Left kidney (tissue), 2 donors: ENCODE measurements around the gene NCS1. TPM values are rescaled to one million over a fixed set of nuclear protein-coding genes. Genes with fewer than 3 reads are reported as not detected.
A peak's percentile ranks its signal among the peaks of the same experiment; 100 is the strongest.

Experiments
- DNase-seq: peaks from one replicate; pipeline ENCODE4 v3.0.0-alpha.2; 2013
- polyA plus RNA-seq: library from polyadenylated mRNA; unstranded; fragments of 120-200 nt; gene quantifications from one replicate; pipeline ENCODE4 v1.2.1, GENCODE V29; 2013; ENCODE audit not compliant: insufficient read length

The NCS1 gene
- polyA plus RNA-seq, 1 donor, result 24.2 TPM

DNA sequence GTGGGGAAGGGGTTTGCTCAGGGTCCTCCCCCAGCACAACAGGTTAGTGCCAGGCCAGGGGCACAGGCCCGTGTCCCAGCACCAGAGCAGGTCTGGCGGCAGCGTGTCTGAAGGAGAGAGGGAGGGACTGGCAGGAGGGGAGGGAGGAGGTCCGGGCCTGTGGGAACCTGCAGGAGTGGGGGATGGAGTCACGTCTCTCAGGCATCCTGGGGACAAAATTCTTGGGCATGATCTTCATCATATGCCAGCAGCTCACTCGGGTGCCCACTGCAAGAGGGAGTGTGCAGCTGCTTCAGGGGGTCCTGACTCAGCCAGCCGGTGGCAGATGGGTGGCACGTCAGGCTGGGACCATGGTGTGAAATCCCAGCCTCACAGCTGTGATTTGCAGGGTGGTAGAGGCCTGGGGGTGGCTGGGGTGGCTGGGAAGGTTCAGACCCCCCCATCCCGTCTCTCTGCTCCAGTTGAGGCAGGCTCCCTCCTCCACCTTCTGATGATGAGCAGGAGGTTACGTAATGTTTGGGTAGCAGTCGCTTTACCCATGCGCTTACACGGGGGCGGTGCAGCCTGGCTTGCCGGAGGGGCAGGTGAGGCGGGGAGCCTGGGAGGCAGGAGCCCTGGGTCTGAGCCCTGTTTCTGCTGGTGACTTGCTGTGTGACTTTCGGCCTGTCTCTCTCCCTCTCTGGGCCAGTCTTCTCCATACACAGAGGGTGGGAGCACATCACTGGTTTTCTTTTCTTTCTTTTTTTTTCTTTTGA is 40.5 kb downstream of the NCS1 start:
- no peak for DNase-seq

DNA sequence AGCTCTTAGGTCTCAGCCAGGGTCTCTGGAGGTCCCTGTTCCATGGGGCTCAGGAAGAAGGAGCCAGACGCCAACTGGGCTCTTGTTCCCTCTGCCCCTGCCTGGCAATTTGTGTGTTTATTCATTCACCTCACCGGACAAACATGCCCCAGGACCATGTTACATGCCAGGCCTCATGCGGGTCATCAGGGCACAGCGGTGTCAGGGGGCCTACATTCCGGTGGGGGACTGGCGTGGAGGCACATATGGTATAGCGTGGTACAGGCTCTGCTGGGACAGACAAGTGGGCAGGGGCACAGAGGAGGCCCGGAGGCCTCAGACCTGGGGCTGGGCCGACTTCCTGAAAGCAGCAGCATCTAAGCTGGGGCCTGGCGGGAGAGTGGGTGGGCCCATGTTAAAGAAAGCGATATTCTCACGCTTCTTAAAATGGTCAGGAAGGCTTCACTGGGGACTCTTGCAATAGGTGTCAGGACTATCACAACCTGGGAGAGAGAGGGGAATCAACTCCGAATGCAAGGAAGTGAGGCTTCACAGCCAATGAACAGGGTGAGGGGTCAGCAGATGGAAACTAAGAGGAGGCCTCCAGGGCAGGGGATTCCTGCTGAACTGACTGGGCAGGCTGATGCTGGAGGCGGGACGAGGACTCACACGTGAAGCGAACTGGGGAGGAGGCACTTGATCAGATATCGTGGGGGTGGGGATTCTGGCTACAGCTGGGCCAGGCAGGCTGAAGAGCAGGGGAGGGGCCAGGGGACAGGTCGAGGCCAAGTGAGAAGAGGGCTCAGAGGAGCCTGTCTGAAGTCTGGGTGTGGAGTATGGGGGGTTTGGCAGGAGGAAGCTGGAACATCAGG is 41.9 kb downstream of the NCS1 start:
- no peak for DNase-seq

DNA sequence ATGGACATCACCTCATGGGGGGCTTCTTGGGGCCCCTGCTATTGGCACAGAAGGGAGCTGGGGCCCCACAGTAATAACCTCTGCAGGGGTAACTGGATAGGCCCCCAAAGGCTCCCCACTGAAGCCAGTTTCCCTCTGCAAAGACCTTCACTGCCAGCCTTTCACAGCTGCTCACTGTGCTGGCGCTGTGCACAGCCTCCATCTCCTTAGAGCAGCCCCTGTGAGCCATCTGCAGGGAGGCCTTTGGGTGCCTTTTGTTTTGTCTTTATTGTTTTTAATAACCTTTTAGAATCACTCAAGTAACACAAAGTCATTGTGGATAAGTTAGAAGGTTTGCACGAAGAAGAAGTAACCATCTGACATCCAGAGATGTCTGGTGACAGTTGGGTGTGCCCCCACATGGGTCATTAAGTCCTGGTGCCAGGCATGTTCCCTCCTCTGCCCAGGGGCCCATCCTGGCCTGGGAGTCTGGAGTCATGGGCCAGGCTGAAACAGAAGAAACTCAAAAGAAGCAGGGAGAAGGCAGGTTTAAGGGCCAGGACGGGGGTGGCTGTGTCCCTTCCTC is 42.7 kb downstream of the NCS1 start:
- DNase-seq, result no peak

DNA sequence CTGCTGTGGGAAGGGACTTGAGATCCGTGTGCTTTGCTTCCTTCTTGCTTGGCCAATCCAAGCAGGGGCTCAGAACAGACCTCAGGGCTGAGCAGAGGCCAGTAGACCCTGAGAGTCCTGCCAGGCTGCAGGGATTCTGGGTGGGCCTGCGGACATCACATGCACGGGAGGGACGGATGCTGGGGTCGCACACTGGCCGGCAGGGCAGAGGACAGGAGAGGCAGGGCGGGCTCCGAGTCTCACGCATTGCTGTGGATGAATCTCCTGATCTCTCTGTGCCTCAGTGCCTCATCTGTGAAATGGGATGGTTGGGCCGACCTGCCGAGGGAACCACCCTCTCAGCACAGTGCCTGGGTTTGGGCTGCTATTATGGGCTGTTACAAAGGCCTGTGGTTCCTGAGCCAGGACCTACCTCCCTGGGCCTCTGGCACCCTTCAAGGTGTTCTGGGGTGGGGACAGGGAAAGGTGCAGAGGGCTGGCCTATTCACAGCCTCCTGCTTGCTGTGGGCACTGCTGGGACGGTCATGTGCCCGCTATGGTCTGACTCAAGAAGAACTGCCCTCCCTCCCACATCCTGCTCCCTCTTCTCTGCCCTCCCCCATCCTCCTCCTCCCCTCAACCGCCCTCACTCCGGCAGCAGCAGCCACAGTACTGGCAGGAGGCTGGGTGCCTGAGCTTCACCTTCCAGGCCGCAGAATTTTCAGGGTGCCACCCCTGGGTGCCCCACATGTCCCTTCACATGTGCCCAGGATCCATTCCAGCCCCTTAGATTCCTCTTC is 43.3 kb downstream of the NCS1 start:
- no peak for DNase-seq

DNA sequence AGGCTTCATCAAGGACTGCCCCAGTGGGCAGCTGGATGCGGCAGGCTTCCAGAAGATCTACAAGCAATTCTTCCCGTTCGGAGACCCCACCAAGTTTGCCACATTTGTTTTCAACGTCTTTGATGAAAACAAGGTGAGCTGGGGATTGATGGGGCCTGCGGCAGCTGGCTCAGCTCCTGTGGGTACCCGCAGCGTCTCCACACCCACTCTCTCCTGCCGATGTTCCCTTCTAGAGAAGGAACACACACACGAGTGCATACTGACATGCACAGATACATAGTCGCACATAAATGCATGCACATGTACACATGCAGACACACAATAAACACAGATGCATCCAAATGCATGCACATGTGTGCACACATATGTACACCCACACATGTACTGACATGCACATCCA is 45.6 kb downstream of the NCS1 start:
- DNase-seq, result no peak

DNA sequence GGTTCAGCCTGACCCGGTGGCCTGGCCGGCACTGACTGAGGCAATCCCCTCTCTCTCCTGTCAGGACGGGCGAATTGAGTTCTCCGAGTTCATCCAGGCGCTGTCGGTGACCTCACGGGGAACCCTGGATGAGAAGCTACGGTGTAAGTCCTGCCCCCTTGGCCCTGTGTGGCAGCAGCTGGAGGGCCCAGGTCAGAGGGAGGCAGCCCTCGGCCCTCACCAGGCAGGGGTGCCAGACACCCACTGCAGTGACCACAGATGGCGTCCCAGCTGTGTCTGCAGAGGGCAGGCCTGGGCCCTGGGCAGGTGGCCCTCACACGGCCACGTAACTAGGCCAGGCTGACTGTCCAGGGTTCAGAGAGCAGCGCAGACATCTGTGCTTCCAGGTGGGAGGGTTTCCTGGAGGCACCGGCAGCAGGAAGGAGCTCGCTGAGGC is 47.5 kb downstream of the NCS1 start:
- DNase-seq, result no peak

DNA sequence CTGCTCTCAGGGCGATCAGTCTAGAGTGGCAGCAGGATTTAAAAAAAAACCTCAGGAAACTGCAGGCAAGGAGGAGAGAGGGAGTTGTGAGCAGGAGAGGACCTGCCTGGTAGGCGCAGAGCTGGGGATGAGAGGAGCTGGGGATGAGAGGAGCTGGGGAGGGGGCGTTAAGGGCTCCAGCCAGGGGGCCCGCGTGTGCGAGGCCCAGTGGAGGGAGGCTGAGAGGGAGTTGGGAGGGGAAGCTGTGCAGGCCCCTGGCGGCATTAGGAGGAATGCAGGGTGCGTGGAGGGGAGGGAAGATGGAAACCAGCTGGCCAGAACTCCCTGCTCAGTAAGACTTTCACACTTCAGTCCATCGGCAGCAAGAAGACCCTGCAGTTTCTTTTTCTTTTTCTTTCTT is 48.1 kb downstream of the NCS1 start:
- DNase-seq, result peak; percentile 85

DNA sequence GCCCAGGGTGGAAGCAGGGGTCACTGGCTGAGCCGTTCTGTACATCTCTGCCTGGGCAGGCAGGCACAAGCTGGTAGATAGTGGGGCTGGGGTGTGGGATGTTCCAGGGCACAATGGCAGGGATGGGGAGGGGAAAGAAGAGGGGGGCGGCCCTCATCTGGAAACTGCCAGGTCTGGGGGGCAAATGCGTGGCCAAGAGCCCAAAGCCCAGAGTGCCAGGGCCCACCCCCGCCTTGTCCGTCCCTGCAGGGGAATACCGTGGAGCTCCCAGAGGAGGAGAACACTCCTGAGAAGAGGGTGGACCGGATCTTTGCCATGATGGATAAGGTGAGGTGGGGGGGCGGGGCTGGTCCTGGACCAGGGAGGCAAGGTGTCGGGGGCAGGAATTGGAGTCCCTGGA is 50.6 kb downstream of the NCS1 start:
- DNase-seq, result no peak

DNA sequence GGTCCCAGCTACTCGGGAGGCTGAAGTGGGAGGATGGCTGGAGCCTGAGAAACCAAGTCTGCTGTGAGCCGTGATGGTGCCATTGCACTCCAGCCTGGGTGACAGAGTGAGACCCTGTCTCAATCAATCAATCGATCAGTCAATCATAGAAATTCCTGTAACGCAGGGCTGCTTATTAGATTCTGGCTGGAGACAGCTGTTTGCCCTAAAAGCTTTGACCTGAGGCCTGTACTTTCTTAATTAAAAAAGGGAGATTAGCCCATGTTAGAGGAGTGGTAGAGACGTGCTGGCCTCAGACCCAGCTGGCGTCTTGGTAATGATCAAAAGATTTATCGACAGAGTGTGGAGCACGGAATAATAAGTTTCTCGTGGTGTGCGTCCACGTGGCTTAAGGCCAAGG is 52.9 kb downstream of the NCS1 start:
- DNase-seq, result no peak

DNA sequence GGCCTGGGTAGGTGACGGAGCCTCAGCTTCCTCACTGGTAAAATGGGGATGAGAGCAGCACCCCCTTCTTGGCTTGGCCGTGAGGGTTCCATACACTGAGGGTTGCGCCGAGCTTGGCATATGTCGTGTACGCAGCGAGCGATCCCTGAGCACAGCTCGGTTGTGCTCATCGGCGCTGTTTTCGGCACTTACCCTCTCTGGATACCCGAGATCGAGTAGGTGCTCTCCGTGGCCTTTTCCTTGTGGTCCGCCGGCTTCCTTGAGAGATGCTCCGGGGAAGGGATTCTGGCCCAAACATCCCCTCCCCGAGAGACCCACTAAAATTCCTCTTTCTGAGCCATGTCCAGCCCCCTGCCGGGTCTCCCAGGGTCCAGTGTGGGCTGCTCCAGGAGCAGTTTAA is 53.4 kb downstream of the NCS1 start:
- no peak for DNase-seq

DNA sequence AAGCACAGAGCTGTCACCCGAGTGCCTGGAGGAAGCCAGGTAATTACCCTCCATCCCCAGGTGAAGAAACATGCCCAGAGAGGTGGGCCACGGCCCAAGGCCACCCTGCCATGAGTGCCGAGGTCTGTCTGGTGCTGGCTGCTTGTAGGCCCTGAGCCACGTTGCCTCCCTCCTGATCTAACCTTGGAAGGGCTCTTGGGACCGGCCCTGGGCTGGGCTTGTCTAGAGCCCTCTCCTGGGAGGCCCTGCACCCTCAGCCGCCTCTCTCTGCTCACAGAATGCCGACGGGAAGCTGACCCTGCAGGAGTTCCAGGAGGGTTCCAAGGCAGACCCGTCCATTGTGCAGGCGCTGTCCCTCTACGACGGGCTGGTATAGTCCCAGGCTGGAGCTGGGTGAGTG is 53.9 kb downstream of the NCS1 start:
- no peak for DNase-seq

DNA sequence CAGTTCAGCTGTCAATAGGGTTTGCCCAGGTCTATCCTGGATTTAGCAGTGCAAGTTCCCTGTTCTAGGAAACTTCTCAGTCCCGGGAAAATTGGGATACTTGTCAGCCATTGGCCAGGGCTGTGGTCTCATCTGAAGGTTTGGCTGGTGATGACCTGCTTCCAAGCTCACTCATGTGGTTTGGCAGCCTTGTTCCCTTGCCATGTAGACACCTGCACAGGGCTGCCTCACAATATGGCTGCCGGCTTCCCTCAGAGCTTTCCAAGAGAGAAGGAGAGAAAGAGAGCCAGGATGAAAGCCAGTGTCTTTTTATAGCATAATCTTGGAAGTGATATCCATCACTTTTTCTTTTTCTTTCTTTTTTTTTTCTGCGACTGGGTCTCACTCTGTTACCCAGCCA is 55.6 kb downstream of the NCS1 start:
- no peak for DNase-seq

DNA sequence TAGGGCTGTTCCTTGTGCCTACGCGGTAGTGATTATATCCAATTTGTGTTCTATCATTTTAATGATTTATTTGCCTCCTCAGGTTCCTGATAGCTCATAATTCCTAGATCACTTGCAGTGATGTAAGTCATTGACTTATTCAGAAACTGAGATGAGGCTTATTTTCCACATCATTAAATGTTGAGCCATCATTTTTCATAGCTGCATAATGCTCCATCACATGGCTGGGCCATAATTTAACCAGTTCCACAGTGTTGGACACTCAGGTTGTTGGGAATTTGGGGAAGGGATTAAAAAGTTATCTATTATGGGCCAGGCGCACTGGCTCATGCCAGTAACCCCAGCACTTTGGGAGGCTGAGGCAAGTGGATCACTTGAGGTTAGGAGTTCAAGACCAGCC is 57.6 kb downstream of the NCS1 start:
- DNase-seq, result no peak

DNA sequence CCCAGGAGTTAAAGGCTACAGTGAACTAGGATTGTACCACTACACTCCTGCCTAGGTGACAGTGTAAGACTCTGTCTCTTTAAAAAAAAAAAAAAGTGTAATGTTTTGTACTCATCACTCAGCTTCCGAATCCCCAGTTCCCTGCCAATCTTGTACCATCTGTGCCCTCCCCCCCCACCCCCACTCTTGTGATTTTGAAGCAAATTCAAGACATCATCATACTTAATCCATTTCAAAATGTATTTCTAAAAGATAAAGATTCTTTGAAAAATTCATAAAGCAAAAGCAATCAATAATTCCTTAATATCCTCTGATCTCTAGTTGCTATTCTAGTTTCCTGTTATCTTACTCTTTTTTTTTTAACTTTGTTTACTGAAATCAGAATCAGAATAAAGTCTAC is 58.4 kb downstream of the NCS1 start:
- DNase-seq, result no peak

DNA sequence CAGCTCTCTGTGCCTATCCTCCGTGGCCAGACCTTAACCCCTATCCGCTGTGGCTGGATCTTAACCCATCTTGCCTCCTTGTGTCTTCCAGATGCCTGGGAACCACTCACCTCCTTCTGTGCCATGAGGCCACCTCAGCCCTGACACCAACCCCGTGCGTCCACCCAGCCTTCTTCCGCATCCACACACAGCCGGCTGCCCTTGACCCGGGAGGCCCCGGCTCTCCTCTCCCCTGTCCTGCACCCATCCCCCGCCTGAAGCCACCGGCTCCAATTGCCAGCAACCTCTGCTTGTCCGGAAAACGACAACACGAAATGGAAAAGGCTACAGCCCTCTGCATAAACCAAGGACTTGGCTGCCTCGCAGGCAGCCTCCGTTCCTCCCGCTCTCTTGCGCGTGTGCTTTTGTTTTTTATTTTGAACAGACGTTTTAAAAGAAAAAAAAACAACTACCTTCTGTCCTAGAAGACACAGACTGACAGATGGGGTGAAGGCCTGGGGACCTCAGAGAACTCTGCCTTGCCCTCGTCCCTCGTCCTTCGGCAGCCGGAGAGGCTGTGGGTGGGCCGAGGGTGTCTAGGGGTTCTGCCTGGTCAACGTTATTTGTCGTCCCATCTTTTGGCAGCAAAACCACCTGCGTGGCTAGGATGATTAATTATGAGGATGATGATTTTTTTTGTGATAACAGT is 60.8 kb downstream of the NCS1 start:
- no peak for DNase-seq

DNA sequence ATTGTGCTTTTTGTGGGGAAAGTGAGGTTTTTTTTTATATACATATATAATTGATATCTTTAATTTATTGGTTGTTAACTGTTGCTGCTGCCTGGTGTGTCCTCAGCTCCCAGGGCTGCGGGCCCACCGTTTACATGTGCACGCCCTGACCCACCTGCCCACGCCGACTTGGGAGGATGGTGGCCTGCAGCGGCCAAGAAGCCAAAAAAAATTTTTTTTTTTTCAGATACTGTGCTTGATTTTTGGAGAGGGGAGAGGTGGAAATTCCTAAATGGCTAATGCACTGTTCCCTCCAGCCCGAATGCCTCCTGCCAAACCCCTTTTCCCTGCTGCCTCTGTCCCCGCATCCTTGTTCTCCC is 61.4 kb downstream of the NCS1 start:
- DNase-seq, result no peak

DNA sequence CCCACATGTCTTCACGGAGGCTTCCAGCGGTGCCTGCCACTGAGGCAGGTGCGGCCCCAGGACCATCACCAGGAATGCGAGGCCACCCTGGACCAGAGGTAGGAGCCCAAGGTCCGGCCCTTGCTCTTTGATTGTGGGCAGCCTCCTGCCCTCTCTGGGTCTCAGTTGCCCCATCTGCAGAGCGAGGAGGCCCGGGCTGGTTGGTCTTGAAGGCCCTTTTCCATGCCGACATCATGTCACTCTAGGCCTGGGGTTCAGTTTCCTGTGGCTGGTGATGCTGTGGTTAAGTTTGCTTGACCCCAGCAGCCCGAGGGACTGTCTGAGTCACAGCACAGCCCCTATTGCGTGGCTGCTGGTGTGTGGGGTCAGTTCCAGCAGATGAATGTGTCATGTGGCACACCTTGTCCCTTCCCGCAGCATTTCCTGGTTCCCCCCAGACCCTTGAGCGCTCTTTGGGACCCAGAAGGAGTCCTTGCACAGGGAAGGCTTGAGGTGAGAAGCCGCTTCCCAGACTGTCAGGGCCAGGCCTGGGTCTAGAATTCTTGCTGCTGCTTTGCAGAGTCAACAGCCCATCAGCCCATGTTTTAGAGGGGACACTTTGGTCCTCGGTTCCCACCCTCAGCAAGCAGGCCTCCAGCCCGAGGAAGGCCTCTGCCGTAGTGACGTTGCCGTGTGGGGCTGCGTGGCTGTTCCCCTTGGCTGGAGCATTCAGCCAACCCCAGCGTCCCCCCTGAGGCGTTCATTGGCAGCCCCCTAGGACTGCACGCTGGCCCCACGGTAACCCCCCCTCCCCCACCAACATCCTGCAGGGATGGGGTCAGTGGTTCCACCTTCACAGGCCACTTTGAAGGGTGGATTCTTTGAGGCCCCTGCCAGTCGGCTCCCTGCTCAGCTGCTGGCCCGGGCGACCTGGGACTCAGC is 62.4 kb downstream of the NCS1 start:
- no peak for DNase-seq

DNA sequence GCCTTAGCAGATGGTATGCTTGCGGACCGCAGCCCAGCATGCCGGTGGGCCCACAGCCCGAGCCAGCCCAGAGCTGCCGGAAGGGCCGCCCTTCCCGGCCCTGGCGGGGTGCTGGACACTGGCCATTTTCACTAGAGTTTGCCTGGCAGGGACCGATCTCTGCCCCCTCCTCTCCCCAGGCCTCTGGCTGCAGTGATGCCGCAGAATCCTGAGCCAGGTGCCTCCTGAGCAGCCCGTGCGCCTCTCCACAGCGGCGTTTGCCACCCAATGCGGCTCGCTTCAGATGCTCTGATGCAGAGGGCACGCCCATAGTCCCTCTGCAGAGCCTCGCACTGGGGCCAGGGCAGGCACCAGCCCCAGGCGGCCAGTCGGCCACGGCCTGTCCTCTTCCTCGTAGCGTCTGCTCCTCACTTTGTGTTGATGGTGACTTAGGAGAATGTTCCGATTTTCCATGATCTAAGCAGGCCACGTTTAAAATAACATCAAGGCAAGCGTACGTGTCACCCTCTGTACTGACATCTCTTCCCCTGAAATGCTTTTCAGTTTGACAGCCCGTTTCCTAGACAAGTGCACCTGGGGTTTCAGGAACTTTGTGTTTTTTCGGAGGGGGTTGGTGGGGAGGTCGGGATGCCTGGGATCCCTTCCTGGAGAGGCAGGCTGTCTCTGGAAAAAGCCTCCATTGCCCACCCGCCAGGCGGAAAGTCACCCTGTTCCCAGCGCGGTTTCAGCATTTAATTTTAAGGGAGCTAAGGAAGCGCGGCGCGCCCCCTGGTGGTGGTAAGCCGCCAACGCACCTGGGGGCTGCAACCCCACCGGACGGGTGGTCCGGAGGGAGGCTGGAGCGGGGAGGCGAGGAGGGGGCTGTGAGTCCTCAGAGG is 63.6 kb downstream of the NCS1 start:
- peak; percentile 76 for DNase-seq

DNA sequence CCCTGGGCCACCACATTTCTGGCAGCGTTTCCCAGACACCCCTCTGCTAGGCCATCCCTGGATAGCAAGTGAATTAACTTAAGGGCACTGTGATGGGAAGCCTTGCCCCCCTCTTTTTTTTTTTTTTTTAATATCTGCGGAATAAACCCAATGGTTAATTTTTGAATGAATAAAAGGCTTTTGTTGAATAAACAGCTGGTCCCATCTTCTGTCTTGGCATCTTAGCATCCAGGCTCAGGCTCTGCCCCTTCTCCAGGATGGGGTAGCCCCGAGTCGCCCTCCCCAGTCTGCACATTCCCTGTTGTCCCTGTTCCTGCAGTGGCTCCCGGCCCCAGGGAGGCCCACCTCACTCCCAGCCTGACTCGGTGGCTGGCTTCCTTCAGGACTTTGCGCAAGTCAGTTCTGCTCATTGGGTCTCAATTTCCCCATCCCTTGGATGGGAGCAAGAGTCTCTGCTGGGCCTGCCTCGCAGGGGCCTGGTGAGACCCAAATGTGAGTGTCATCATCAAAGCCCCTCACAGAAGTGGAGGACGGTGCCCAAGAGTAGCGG is 64.3 kb downstream of the NCS1 start:
- DNase-seq, result no peak
